NCI-H2029 (cell line): ENCODE data around the gene DAAM1.

ENCODE experiments used
- DNase-seq: peaks from one replicate; lab custom pipeline; 2025; lab: John Stamatoyannopoulos, UW

Gene DAAM1

GRCh38 chr14:59314953-59315599, 126.6 kb downstream of the DAAM1 start:
- DNase-seq = no peak

GRCh38 chr14:59316151-59316830, 127.8 kb downstream of the DAAM1 start:
- no peak for DNase-seq

- DNase-seq = no peak
Measured at GRCh38 chr14:59317346-59317745, 128.9 kb downstream of the DAAM1 start.

GRCh38 chr14:59317798-59318505, 129.5 kb downstream of the DAAM1 start:
- no peak for DNase-seq

- DNase-seq = no peak
Measured at GRCh38 chr14:59318908-59319307, 130.4 kb downstream of the DAAM1 start.

- DNase-seq = no peak
Measured at GRCh38 chr14:59320361-59320760, 131.9 kb downstream of the DAAM1 start.

GRCh38 chr14:59320763-59321625, 132.5 kb downstream of the DAAM1 start:
- DNase-seq = no peak

GRCh38 chr14:59321626-59321949, 133.1 kb downstream of the DAAM1 start:
- DNase-seq = no peak

- no peak for DNase-seq
Measured at GRCh38 chr14:59325906-59326305, 137.4 kb downstream of the DAAM1 start.

GRCh38 chr14:59328454-59328853, 140.0 kb downstream of the DAAM1 start:
- no peak for DNase-seq

GRCh38 chr14:59330455-59330854, 142.0 kb downstream of the DAAM1 start:
- no peak for DNase-seq

GRCh38 chr14:59331217-59331616, 142.8 kb downstream of the DAAM1 start:
- no peak for DNase-seq

- no peak for DNase-seq
Measured at GRCh38 chr14:59332727-59333126, 144.3 kb downstream of the DAAM1 start.

GRCh38 chr14:59333235-59333634, 144.8 kb downstream of the DAAM1 start:
- no peak for DNase-seq

GRCh38 chr14:59333668-59334067, 145.2 kb downstream of the DAAM1 start:
- DNase-seq = no peak

- DNase-seq = no peak
Measured at GRCh38 chr14:59334253-59334652, 145.8 kb downstream of the DAAM1 start.

GRCh38 chr14:59336098-59336497, 147.6 kb downstream of the DAAM1 start:
- no peak for DNase-seq

GRCh38 chr14:59336706-59337105, 148.2 kb downstream of the DAAM1 start:
- no peak for DNase-seq

GRCh38 chr14:59337141-59337611, 148.7 kb downstream of the DAAM1 start:
- DNase-seq = no peak

- no peak for DNase-seq
Measured at GRCh38 chr14:59338761-59339160, 150.3 kb downstream of the DAAM1 start.

- DNase-seq = no peak
Measured at GRCh38 chr14:59339524-59340330, 151.3 kb downstream of the DAAM1 start.
